ENCODE measurements around the gene CRY2. TPM values are rescaled to one million over a fixed set of nuclear protein-coding genes. Genes with fewer than 3 reads are reported as not detected.
"Not testable (repeated sequence)": the region's sequence is repeated elsewhere in the genome, so short reads cannot be mapped to it uniquely, and the experiment has no call there.

CRY2 gene
- total and polyA plus RNA-seq, 3 donors from 2014 or later: 80.0 to 124 (median 109) TPM

DNA sequence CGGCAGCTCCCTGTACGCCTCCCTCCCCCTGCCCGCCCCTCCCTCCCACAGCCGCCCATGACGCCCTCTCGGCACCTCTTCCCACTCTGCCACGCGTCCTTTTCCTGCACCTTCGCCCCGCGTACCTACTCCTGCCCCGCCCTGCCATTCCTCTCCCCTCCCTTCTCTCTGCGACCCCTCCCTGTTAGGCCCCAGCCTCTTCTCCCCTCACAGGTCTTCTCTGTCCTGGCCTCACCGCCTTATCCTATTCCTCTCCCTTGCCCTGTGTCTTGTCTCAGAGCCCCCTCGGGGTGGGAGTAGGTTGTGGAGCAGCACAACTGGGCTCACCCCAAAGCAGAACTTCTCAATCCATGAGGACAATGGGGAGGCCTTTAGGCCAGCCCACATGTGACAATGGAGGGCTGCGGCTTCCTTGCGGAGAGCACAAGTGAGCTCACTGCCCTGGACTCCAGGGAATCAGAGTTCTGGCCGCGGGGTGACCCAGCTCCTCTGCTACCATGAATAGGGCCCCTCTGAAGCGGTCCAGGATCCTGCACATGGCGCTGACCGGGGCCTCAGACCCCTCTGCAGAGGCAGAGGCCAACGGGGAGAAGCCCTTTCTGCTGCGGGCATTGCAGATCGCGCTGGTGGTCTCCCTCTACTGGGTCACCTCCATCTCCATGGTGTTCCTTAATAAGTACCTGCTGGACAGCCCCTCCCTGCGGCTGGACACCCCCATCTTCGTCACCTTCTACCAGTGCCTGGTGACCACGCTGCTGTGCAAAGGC is 41.8 kb upstream of the CRY2 start:
- Histone ChIP-seq H3K9me3 (no peaks in the 10 kb centered on the region), H3K4me1 (peaks cover 34% of the 10 kb centered on the region)
- intact Hi-C loops (cut with DNase I; ENCODE audit: low total_unique reads): no loop called here

DNA sequence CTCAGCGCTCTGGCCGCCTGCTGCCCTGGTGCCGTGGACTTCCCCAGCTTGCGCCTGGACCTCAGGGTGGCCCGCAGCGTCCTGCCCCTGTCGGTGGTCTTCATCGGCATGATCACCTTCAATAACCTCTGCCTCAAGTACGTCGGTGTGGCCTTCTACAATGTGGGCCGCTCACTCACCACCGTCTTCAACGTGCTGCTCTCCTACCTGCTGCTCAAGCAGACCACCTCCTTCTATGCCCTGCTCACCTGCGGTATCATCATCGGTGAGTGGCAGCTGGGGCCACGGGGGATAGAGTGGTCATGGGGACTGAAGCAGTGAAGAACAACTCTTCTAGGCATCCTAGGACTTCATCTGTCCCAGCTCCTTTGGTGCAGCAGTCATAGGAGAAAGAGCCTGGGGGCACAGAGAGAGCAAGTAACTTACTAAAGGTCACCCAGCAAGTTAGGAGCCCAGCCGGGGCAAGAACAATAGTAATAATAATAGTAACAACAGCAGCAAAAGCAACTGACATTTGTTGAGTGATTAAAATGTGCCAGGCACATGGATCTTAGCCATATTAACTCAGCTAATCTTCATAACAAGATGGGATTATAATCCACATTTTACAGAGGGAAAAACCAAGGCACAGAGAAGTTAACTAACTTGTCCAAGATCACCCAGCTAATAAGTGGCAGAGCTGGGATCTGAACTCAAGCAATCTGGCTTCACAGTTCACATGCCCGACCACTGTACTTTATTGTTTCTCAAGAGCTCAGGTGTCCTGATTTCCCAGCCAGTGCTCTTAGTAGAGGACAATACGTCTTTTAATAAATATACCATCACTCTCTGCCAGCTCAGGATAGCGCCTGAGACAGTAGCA is 41.0 kb upstream of the CRY2 start:
- no peak for DNase-seq
- Histone ChIP-seq H3K9me3 (no peaks in the 10 kb centered on the region), H3K4me1 (peaks cover 36% of the 10 kb centered on the region), H3K4me3 (peak overlapping the region in 1 of 2 donors; percentile 93), H3K36me3 (ENCODE audit: low read depth, missing control alignments) (no peaks in the 10 kb centered on the region), H3K27me3 (no peaks in the 10 kb centered on the region), H3K27ac (no peak overlapping the region)
- TF ChIP-seq POLR2A (IDR thresholded peaks at IDR 0.05): no peak
- TF ChIP-seq, protein P1, sequence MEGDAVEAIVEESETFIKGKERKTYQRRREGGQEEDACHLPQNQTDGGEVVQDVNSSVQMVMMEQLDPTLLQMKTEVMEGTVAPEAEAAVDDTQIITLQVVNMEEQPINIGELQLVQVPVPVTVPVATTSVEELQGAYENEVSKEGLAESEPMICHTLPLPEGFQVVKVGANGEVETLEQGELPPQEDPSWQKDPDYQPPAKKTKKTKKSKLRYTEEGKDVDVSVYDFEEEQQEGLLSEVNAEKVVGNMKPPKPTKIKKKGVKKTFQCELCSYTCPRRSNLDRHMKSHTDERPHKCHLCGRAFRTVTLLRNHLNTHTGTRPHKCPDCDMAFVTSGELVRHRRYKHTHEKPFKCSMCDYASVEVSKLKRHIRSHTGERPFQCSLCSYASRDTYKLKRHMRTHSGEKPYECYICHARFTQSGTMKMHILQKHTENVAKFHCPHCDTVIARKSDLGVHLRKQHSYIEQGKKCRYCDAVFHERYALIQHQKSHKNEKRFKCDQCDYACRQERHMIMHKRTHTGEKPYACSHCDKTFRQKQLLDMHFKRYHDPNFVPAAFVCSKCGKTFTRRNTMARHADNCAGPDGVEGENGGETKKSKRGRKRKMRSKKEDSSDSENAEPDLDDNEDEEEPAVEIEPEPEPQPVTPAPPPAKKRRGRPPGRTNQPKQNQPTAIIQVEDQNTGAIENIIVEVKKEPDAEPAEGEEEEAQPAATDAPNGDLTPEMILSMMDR (IDR thresholded peaks at IDR 0.05): no peak
- WGBS, 2 donors: 59 to 68% methylated on average over 17 to 20 of the region's 20 CpGs
- intact Hi-C loops (cut with DNase I; ENCODE audit: low total_unique reads): no loop called here

More for the DNA sequence above, 41.8 kb upstream of the CRY2 start:
- peak overlapping the region in 1 of 2 donors; percentile 69 for H3K27ac ChIP-seq
- H3K36me3 ChIP-seq (ENCODE audit: low read depth, missing control alignments): no peaks in the 10 kb centered on the region
- peak; percentile 36 for DNase-seq
- 12% methylated on average over 25 to 28 of the region's 29 CpGs for WGBS, 2 donors
- TF ChIP-seq, protein P1 (IDR thresholded peaks at IDR 0.05): no peak
- TF ChIP-seq POLR2A (IDR thresholded peaks at IDR 0.05): no peak
- peak overlapping the region; percentile 62 to 93 for H3K4me3 ChIP-seq
- H3K27me3 ChIP-seq: no peaks in the 10 kb centered on the region

DNA sequence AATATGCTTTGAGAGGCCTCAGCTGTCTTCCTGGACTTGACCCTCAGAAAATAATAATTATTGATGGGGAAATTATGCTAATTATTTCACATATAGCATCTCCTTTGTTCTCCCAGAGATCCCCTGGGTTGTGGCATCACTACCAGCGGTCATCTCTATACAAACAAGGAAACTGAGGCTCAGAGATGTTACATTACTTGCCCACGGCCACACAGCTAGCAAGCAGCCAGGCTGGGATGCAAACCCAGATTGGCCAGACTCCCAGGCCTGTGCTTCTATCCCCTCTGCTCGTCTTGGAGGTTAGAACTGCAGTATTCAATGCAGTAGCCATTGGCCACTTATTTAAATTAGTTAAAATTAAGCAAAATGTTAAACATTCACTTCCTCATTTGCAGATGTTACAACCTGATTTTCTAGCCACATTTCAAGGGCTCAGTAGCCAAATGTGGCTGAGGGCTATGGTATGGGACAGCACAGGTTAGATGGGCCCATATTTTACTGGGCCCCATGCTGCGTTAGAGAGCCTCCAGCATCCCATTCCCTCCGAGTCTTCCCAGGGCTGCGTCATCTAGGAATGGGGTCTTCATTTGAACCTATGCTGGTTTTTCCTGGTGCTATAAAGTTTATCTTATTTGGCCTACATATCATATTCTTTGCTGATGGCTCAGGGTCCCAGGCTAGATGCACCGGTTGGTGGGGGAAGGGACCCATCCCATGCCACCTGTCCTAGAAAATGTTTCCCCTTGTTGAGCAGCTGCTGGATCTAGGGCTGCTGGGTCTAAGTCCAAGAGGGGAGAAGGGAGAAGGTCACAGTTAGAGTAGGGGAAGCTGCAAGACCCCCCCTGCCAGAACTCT is 40.1 kb upstream of the CRY2 start:
- no peak for DNase-seq
- no peak overlapping the region for H3K4me3 ChIP-seq
- no peaks in the 10 kb centered on the region for H3K36me3 ChIP-seq (ENCODE audit: low read depth, missing control alignments)
- 69 to 79% methylated on average over 7 of the region's 7 CpGs for WGBS, 2 donors
- peaks cover 36% of the 10 kb centered on the region for H3K4me1 ChIP-seq
- no peaks in the 10 kb centered on the region for H3K27me3 ChIP-seq
- no peak overlapping the region for H3K27ac ChIP-seq
- intact Hi-C loops (cut with DNase I; ENCODE audit: low total_unique reads): no loop called here
- no peak for TF ChIP-seq POLR2A (IDR thresholded peaks at IDR 0.05)
- TF ChIP-seq, protein P1 (IDR thresholded peaks at IDR 0.05): no peak
- no peaks in the 10 kb centered on the region for H3K9me3 ChIP-seq

DNA sequence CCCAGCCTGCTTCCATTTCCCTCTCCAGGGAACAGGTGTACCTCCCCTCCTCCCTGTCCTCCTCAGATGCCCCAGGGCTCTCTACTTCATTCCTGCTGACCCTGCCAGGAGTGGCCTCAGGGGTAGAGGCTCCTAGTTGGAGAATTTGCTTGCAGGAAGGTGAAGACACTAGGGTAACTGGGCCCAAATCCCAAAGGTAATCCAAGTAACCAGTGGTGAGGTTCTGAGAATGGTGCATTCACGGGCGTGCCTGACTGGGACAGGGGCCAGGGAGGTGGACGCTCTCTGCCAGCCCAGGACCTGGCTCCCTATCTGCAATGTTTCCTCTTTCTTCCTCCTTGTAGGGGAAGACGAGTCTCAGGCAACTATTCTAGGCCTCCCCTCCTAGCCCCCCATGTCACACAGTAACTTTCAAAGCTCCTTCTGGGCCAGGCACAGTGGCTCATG is 39.5 kb upstream of the CRY2 start:
- TF ChIP-seq, protein P1 (IDR thresholded peaks at IDR 0.05): no peak
- no peak for TF ChIP-seq POLR2A (IDR thresholded peaks at IDR 0.05)
- Histone ChIP-seq H3K36me3 (ENCODE audit: low read depth, missing control alignments) (no peaks in the 10 kb centered on the region), H3K9me3 (no peaks in the 10 kb centered on the region), H3K27me3 (no peaks in the 10 kb centered on the region), H3K4me3 (no peak overlapping the region), H3K4me1 (peaks cover 36% of the 10 kb centered on the region), H3K27ac (no peak overlapping the region)
- intact Hi-C loops (cut with DNase I; ENCODE audit: low total_unique reads): no loop called here
- 74 to 88% methylated on average over 4 of the region's 4 CpGs for WGBS, 2 donors
- no peak for DNase-seq

DNA sequence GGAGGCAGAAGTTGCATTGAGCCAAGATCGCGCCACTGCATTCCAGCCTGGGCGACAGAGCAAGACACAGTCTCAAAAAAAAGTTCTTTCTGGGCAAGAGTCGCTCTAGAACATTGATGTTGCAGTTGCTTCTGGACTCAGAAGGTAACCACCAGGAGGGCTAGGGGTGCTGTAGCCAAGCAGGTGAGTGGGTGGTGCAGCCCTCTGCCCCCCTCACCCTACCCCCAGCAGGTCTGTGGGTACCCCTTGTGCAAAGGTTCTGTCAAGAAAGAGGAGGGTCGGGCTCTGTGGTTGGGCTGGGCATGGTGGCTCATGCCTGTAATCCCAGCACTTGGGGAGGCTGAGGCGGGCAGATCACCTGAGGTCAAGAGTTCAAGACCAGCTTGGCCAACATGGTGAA is 38.8 kb upstream of the CRY2 start:
- intact Hi-C loops (cut with DNase I; ENCODE audit: low total_unique reads); H3K27me3 ChIP-seq; H3K9me3 ChIP-seq; H3K36me3 ChIP-seq (ENCODE audit: low read depth, missing control alignments); H3K27ac ChIP-seq; H3K4me3 ChIP-seq; DNase-seq: not testable (repeated sequence)
- H3K4me1 ChIP-seq: peaks cover 36% of the 10 kb centered on the region
- 88 to 96% methylated on average over 3 to 6 of the region's 6 CpGs for WGBS, 2 donors
